Measurements from ENCODE around the gene GNPTAB.
"Not testable (repeated sequence)": the region's sequence is repeated elsewhere in the genome, so short reads cannot be mapped to it uniquely, and the experiment has no call there.

GNPTAB gene

GRCh38 chr12:101738920-101739665 lies 91.7 kb downstream of the GNPTAB start, which contains the start of gene SYCP3:
TSS of gene SYCP3 (minus strand) at chr12:101739462. CDS start at chr12:101737935, 1,527 bp downstream.
- Histone ChIP-seq H4K8ac (ENCODE audit: low read length) (no peak within 1 kb of the TSS), H2AK5ac (ENCODE audit: low read length, severe bottlenecking) (no peak within 1 kb of the TSS), H2BK120ac (ENCODE audit: low read depth, low read length) (no peak within 1 kb of the TSS), H3K79me1 (replicated peaks; ENCODE audit: low read length, poor library complexity, severe bottlenecking) (no peaks in the 10 kb centered on the region), H3K18ac (ENCODE audit: low read depth in 1 of 2, low read length in 2 of 2) (no peak within 1 kb of the TSS), H2BK12ac (ENCODE audit: low read length in 2 of 2) (no peak within 1 kb of the TSS), H3K14ac (ENCODE audit: low read length in 2 of 2) (no peak within 1 kb of the TSS), H2BK5ac (ENCODE audit: low read depth, low read length, poor library complexity, severe bottlenecking) (no peak within 1 kb of the TSS), H3K4me1 (ENCODE audit: control insufficient read depth, insufficient read depth, low read depth, low read length) (peaks cover 5% of the 10 kb centered on the region), H3K27me3 (ENCODE audit: control insufficient read depth in 1 of 2, insufficient read depth in 1 of 2, low read length in 2 of 2) (no peaks in the 10 kb centered on the region), H3K4me3 (ENCODE audit: insufficient read depth in 1 of 2, low read depth in 1 of 2, low read length in 2 of 2) (no peak within 1 kb of the TSS), H3K36me3 (ENCODE audit: control insufficient read depth in 1 of 2, insufficient read depth in 2 of 2, low read depth in 1 of 2, low read length in 2 of 2) (peaks cover 16 to 52% of the 10 kb centered on the region in 2 experiments), H4K91ac (ENCODE audit: low read length) (no peak within 1 kb of the TSS), H3K9ac (ENCODE audit: low read length) (no peak within 1 kb of the TSS), H2BK15ac (ENCODE audit: low read depth, poor library complexity, severe bottlenecking) (no peak within 1 kb of the TSS), H2AFZ (ENCODE audit: low read depth, low read length) (no peak within 1 kb of the TSS), H3K4ac (ENCODE audit: low read depth in 1 of 2, low read length in 2 of 2) (no peak within 1 kb of the TSS), H3K23ac (ENCODE audit: low read length in 2 of 2) (no peak within 1 kb of the TSS), H3K4me2 (ENCODE audit: low read length, poor library complexity, severe bottlenecking) (no peak within 1 kb of the TSS), H3K9me3 (ENCODE audit: control insufficient read depth, low read length) (no peaks in the 10 kb centered on the region), H3K27ac (ENCODE audit: low read length, poor library complexity, severe bottlenecking) (no peak within 1 kb of the TSS)
- WGBS = 99% methylated on average over 57 of the region's 57 CpGs
- DNase-seq = no peak

- H2BK15ac ChIP-seq (ENCODE audit: low read depth, poor library complexity, severe bottlenecking) = no peak overlapping the region
- H3K36me3 ChIP-seq (ENCODE audit: control insufficient read depth in 1 of 2, insufficient read depth in 2 of 2, low read depth in 1 of 2, low read length in 2 of 2) = peaks cover 14 to 49% of the 10 kb centered on the region in 2 experiments
- no peak overlapping the region for H2BK12ac ChIP-seq (ENCODE audit: low read length in 2 of 2)
- no peak overlapping the region for H3K4me2 ChIP-seq (ENCODE audit: low read length, poor library complexity, severe bottlenecking)
- H3K18ac ChIP-seq (ENCODE audit: low read depth in 1 of 2, low read length in 2 of 2) = no peak overlapping the region
- H4K8ac ChIP-seq (ENCODE audit: low read length) = no peak overlapping the region
- H3K4me3 ChIP-seq (ENCODE audit: insufficient read depth in 1 of 2, low read depth in 1 of 2, low read length in 2 of 2) = no peak overlapping the region
- H2BK120ac ChIP-seq (ENCODE audit: low read depth, low read length) = no peak overlapping the region
- H3K9ac ChIP-seq (ENCODE audit: low read length) = no peak overlapping the region
- H3K23ac ChIP-seq (ENCODE audit: low read length in 2 of 2) = no peak overlapping the region
- H3K4me1 ChIP-seq (ENCODE audit: control insufficient read depth, insufficient read depth, low read depth, low read length) = peaks cover 1% of the 10 kb centered on the region
- H4K91ac ChIP-seq (ENCODE audit: low read length) = no peak overlapping the region
- 98% methylated on average over 6 of the region's 6 CpGs for WGBS
- no peak overlapping the region for H2AFZ ChIP-seq (ENCODE audit: low read depth, low read length)
- H3K9me3 ChIP-seq (ENCODE audit: control insufficient read depth, low read length) = no peaks in the 10 kb centered on the region
- H3K79me1 ChIP-seq (replicated peaks; ENCODE audit: low read length, poor library complexity, severe bottlenecking) = no peaks in the 10 kb centered on the region
- H2AK5ac ChIP-seq (ENCODE audit: low read length, severe bottlenecking) = no peak overlapping the region
- H3K4ac ChIP-seq (ENCODE audit: low read depth in 1 of 2, low read length in 2 of 2) = no peak overlapping the region
- H3K27ac ChIP-seq (ENCODE audit: low read length, poor library complexity, severe bottlenecking) = no peak overlapping the region
- no peak overlapping the region for H2BK5ac ChIP-seq (ENCODE audit: low read depth, low read length, poor library complexity, severe bottlenecking)
- no peaks in the 10 kb centered on the region for H3K27me3 ChIP-seq (ENCODE audit: control insufficient read depth in 1 of 2, insufficient read depth in 1 of 2, low read length in 2 of 2)
- DNase-seq = no peak
- no peak overlapping the region for H3K14ac ChIP-seq (ENCODE audit: low read length in 2 of 2)
Measured at GRCh38 chr12:101737476-101737875, 93.3 kb downstream of the GNPTAB start.

GRCh38 chr12:101734482-101734881 lies 96.3 kb downstream of the GNPTAB start:
- H4K91ac ChIP-seq (ENCODE audit: low read length); H3K14ac ChIP-seq (ENCODE audit: low read length in 2 of 2); H2AFZ ChIP-seq (ENCODE audit: low read depth, low read length); H2BK15ac ChIP-seq (ENCODE audit: low read depth, poor library complexity, severe bottlenecking); H3K9me3 ChIP-seq (ENCODE audit: control insufficient read depth, low read length); H3K23ac ChIP-seq (ENCODE audit: low read length in 2 of 2); H3K27ac ChIP-seq (ENCODE audit: low read length, poor library complexity, severe bottlenecking); H3K4me3 ChIP-seq (ENCODE audit: insufficient read depth in 1 of 2, low read depth in 1 of 2, low read length in 2 of 2); DNase-seq; H3K27me3 ChIP-seq (ENCODE audit: control insufficient read depth in 1 of 2, insufficient read depth in 1 of 2, low read length in 2 of 2); H3K9ac ChIP-seq (ENCODE audit: low read length); H2BK120ac ChIP-seq (ENCODE audit: low read depth, low read length); H4K8ac ChIP-seq (ENCODE audit: low read length); H3K79me1 ChIP-seq (replicated peaks; ENCODE audit: low read length, poor library complexity, severe bottlenecking); H3K4me1 ChIP-seq (ENCODE audit: control insufficient read depth, insufficient read depth, low read depth, low read length); H3K4me2 ChIP-seq (ENCODE audit: low read length, poor library complexity, severe bottlenecking); H2BK5ac ChIP-seq (ENCODE audit: low read depth, low read length, poor library complexity, severe bottlenecking); H3K18ac ChIP-seq (ENCODE audit: low read depth in 1 of 2, low read length in 2 of 2); H3K4ac ChIP-seq (ENCODE audit: low read depth in 1 of 2, low read length in 2 of 2); H2AK5ac ChIP-seq (ENCODE audit: low read length, severe bottlenecking); H2BK12ac ChIP-seq (ENCODE audit: low read length in 2 of 2): not testable (repeated sequence)
- H3K36me3 ChIP-seq (ENCODE audit: control insufficient read depth in 1 of 2, insufficient read depth in 2 of 2, low read depth in 1 of 2, low read length in 2 of 2) = peaks cover 11 to 52% of the 10 kb centered on the region in 2 experiments
- 96% methylated on average over 3 of the region's 5 CpGs for WGBS

GRCh38 chr12:101733166-101733565 lies 97.6 kb downstream of the GNPTAB start:
- no peak overlapping the region for H2AFZ ChIP-seq (ENCODE audit: low read depth, low read length)

More at GRCh38 chr12:101733166-101733565, 97.6 kb downstream of the GNPTAB start:
- no peak overlapping the region for H2BK120ac ChIP-seq (ENCODE audit: low read depth, low read length)
- H3K79me1 ChIP-seq (replicated peaks; ENCODE audit: low read length, poor library complexity, severe bottlenecking) = no peaks in the 10 kb centered on the region
- H3K27me3 ChIP-seq (ENCODE audit: control insufficient read depth in 1 of 2, insufficient read depth in 1 of 2, low read length in 2 of 2) = no peaks in the 10 kb centered on the region
- H4K8ac ChIP-seq (ENCODE audit: low read length) = no peak overlapping the region
- no peak overlapping the region for H3K4me3 ChIP-seq (ENCODE audit: insufficient read depth in 1 of 2, low read depth in 1 of 2, low read length in 2 of 2)
- no peak overlapping the region for H3K9ac ChIP-seq (ENCODE audit: low read length)
- no peak overlapping the region for H2BK12ac ChIP-seq (ENCODE audit: low read length in 2 of 2)
- H2BK5ac ChIP-seq (ENCODE audit: low read depth, low read length, poor library complexity, severe bottlenecking) = no peak overlapping the region
- no peak overlapping the region for H2AK5ac ChIP-seq (ENCODE audit: low read length, severe bottlenecking)
- no peak overlapping the region for H4K91ac ChIP-seq (ENCODE audit: low read length)
- peaks cover 0 to 52% of the 10 kb centered on the region in 2 experiments for H3K36me3 ChIP-seq (ENCODE audit: control insufficient read depth in 1 of 2, insufficient read depth in 2 of 2, low read depth in 1 of 2, low read length in 2 of 2)
- H2BK15ac ChIP-seq (ENCODE audit: low read depth, poor library complexity, severe bottlenecking) = no peak overlapping the region
- H3K18ac ChIP-seq (ENCODE audit: low read depth in 1 of 2, low read length in 2 of 2) = no peak overlapping the region
- no peak overlapping the region for H3K14ac ChIP-seq (ENCODE audit: low read length in 2 of 2)
- H3K9me3 ChIP-seq (ENCODE audit: control insufficient read depth, low read length) = no peaks in the 10 kb centered on the region
- H3K4me1 ChIP-seq (ENCODE audit: control insufficient read depth, insufficient read depth, low read depth, low read length) = no peaks in the 10 kb centered on the region
- no peak overlapping the region for H3K23ac ChIP-seq (ENCODE audit: low read length in 2 of 2)
- H3K4me2 ChIP-seq (ENCODE audit: low read length, poor library complexity, severe bottlenecking) = no peak overlapping the region
- 87% methylated on average over 2 of the region's 2 CpGs for WGBS
- DNase-seq = no peak
- no peak overlapping the region for H3K4ac ChIP-seq (ENCODE audit: low read depth in 1 of 2, low read length in 2 of 2)
- no peak overlapping the region for H3K27ac ChIP-seq (ENCODE audit: low read length, poor library complexity, severe bottlenecking)
